CD4-positive, alpha-beta T cell treated with Interleukin-21 for 1 hour (primary cell): ENCODE measurements around the gene TP63.
"Not testable (repeated sequence)": the region's sequence is repeated elsewhere in the genome, so short reads cannot be mapped to it uniquely, and the experiment has no call there.

Experiments
- DNase-seq: peaks from one replicate; pipeline ENCODE4 v3.0.0-alpha.2; 2020

TP63 gene

DNA sequence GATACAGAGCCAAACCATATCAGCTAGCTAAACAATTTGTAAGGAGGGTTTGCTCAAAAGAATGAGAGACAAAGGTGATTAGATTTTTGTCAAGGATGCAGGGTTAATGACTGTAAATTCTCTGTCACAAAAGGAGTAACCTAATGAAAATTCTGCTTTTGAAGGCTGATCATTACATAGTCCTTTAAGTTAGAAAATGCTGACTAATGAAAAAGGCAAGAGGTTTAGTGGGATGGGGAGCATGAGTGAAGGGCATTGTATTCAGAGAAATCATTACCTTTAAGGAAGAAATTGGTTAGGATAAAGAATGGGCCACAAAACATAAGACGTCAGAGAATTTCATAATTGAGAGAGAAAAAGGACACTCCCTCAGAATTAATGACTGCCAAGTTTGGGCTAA lies 97.7 kb downstream of the TP63 start:
- no peak for DNase-seq

DNA sequence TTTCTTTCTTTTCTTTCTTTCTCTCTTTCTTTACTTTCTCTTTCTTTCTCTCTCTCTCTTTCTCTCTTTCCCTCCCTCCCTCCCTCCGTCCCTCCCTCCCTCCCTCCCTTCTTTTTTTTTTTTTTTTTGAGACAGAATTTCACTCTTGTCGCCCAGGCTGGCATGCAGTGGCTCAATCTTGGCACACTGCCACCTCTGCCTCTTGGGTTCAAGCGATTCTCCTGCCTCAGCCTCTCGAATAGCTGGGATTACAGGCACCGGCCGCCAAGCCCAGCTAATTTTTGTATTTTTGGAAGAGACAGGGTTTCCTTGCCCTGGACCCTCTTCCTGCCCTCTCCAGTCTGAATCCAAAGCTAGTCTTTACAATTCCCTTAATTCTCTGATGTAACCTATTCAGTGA lies 102.9 kb downstream of the TP63 start:
- no peak for DNase-seq

DNA sequence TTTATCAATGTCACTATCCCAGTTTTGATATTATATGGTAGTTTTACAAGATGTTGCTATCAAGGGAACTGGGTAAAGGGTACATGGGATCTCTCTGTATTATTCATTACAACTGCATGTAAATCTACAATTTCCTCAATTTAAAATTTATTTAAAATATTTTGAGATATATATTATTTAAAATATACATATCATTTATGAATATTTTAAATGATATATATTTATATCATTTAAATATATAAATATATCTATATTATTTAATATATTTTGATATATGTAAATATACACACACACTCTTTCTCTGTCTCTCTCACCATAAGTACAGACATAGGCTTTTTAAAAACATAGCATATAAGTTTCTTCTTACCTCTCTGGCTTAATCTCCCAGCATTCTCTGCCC lies 104.7 kb downstream of the TP63 start:
- DNase-seq: no peak

DNA sequence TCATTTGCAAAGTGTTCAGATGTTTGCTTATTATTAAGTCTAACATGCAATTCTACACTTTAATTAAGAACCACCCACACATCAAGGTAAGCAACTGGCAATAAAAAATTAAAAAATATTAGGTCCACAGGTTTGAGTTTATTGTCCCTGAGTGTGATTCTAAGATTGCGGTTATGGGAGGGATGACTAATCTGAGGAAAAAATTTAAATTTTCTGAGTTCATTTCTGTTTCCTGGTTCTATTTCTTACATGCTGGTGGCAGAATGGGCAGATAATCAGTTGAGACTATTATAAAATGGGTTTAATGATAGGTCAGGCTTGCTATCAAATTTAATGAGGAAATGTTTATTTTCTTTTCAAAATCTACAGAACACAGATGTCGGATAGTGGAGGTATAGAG lies 105.9 kb downstream of the TP63 start:
- DNase-seq: no peak

DNA sequence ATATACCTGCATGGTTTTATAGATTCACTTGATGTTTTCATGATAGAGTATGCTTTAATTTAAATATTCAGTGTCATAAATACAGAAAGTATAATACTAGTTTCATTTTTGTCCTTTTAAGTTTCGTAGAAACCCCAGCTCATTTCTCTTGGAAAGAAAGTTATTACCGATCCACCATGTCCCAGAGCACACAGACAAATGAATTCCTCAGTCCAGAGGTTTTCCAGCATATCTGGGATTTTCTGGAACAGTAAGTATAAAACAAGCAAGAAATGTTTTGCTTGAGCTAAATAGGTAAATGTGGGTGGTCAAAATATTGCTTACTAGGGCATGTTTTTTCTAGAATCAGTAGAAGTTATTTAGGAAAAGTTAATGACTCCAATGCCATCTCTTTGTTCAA lies 106.4 kb downstream of the TP63 start:
- DNase-seq: no peak

DNA sequence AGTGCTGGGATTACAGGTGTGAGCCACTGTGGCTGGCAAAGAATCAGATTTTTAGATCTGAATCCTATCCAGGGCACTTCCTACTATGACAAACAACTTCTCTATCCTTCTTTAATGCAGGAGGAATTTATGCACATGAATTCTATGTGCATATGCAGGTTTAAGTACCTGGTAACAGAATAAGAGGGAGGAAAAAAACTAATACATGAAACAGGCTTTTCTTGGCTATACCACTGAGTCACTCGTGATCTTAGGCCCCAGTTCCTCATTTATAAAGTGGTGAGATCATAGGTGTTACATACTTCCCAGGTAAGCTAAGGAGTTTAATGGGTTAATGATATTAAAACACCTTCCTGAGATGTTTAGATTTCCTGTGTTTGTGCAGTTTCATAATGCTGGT lies 108.2 kb downstream of the TP63 start:
- no peak for DNase-seq

DNA sequence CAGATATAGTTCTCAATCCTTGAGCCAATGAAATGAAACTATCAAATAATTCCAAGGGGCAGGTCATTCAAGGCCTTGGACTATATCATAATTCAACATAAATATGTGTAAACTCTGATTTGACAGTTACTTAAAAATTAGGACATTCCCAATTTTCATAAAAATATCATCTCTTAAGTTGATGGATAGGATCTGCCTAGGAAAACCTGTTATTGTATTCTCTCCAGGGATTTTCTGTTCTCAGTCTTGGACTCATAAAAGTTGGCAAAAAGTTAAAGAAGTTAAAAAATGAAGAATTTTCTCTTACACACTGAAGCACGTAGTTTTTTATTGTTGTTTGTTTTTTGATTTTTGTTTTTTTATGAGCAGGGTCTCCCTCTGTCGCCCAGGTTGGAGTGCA lies 109.0 kb downstream of the TP63 start:
- DNase-seq: no peak

DNA sequence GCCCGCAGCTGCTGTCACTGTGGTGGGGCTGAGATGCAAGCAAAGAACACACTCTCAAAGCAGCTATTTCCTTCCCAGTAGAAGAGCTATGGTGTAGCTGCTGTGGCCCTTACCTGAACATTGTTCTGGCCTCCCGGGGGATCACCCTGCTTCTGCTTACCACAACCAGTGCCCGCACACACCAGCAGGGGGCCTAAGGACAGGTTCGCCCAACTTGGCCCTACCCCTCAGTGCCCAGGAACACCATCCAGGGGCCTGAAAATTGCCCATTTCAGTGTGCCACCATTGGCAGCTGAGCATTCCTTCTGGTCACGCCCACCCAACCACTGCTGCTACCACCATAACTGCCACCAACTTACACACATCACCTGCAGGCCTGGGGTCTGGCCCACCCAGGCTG lies 113.0 kb downstream of the TP63 start:
- no peak for DNase-seq

DNA sequence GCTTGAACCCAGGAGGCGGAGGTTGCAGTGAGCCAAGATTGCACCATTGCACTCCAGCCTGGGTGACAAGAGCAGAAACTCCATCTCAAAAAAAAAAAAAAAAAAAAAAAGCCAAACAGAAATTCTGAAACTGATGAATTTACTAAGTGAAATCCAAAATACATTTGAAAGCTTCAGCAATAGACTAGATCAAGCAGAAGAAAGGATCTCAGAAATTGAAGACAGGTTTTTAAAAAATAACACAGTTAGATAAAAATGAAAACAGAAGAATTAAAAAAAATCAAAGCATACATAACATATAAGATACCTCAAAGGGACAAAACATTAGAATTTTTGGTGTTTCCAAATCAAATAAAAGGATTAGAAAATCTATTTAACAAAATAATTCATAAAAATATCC lies 114.4 kb downstream of the TP63 start:
- DNase-seq: no peak

DNA sequence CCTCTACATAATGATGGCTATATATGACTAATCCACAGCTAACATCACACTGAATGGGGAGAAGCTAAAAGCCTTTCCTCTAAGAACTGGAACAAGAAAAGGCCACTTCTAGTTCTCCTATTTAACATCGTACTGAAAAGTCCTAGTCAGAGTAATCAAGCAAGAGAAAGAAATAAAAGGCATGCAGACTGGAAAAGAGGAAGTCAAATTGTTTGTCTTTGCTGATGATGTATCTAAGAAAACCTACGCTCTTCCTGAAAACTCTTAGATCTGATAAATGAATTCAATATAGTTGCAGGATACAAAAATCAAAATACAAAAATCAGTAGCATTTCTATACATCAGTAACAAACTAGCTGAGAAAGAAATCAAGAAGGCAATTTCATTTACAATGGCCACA lies 116.9 kb downstream of the TP63 start:
- DNase-seq: no peak

DNA sequence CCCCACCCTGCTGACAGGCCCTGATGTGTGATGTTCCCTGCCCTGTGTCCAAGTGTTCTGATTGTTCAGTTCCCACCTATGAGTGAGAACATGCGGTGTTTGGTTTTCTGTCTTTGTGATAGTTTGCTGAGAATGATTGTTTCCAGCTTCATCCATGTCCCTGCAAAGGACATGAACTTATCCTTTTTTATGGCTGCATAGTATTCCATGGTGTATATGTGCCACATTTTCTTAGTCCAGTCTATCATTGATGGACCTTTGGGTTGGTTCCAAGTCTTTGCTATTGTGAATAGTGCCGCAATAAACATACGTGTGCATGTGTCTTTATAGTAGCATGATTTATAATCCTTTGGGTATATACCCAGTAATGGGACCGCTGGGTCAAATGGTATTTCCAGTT lies 119.8 kb downstream of the TP63 start:
- DNase-seq: not testable (repeated sequence)

DNA sequence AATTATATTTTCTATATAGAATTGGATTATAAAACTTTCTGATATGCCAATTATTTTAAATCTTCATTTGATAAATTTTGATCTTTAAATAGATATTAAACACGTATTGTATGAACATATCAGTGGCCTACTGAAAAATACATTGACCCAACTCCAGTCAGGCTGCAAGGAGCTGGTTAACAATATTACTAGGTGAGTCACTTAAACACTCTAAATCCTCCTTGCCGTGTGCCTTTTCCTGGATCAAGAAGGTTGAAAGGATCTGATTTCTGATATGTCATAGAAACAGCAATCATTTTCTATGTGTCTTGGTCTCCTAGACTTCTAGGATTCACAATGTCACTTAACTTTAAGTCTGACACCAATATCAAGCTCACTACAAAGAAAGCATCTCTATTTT lies 123.2 kb downstream of the TP63 start:
- no peak for DNase-seq

DNA sequence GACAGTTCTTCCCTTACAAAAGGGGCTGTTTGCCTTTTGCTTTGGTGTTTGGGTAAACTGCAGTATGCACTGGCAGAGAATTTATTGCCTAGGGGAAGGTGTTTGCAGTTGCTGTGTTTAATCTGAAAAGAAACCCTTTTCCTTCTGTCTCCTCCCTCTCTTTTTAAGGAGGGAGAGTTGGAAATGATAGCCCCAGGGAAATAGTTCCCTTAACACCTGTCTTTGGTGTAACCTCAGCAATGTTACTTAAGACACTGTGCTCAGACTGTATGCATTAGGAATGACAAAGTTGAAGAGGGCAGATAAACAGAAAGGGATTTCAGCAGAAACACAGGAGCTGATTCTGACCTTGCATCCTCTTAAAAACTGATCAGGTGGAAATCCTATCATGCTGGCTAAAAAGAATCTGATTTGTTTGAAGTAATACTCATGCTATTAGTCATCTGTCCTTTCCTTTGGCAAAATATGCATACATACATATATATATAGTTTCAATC lies 125.4 kb downstream of the TP63 start:
- DNase-seq: no peak

DNA sequence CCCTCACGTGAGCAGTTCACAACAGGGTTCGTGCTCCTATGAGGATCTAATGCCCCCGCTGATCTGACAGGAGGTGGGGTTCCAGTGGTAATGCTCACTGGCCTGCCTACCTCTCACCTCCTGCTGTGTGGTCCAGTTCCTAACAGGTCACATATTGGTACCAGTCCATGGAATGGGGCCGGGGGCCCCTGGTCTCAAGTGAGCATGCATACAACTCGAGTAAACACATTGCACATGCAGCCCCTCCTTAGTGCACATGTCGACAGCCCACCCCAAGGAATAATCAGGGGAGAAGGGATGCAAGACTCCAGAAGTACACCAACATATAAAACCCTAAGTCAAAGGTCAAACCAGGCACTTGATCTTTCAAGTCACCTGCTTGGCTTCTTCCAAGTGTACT lies 127.0 kb downstream of the TP63 start:
- DNase-seq: no peak

DNA sequence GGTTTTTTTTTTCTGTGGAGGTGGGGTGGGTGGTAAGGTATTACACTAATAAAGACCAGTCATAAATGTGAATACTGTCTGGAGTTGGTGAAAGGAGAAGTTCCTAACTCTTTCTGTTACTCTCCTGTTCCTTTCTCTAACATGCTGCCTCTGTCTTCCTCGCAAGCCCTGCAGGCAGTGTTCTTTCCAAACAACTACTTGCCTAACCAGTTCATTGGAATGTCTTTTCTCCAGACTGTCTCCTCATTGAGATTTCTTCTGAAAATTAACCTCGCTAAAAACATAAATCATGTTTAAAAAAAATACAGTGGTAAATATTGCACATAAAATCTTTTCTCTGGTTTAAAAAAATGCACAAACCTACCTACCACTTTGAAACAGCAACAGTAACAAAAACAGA lies 135.2 kb downstream of the TP63 start:
- DNase-seq: no peak

DNA sequence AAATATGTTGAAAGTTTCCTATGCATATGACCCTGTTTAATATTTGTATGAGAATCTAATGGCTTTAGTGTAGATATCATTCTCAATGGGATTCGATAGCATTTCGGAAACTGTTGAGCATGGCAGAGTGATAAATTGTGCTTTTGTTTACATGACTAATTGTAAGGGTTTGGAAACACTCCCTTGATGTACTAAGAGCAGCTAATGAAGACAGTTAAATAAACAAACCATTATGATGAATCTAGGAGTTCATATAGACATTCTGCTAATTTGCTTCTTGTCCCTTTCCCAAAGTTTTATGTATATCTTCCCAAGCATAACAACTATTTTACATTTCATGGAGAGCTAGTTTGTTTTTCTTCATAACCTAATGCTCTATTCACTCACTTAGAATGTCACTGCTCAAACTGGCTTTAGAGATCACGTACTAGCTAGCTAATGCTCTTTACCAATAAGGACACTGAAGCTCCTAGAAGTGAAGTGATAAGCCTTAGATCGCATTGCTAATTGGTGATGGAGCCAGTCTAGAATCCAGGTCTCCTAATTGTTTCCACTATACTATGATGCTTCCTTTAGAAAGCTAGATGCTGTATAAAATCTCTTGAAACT lies 140.8 kb downstream of the TP63 start:
- no peak for DNase-seq

DNA sequence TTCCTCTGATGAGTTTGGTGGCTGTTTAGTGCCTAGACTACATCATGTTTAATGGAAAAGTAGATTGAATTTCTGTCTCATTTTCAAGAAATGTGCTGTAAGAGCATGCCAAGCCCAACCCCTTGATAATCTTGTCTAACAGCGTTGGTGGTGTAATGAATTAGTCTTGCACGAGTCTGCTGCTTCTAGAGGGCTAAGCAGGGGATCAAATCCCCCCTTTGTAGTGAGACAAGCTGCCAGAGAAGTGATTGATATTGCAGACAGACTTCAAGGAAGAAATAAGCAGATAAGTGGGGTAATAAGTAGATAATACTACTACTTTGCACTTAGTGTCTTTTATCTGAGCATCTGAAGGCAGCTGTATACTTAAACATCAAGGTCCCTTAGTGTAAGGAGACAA lies 141.4 kb downstream of the TP63 start:
- no peak for DNase-seq

DNA sequence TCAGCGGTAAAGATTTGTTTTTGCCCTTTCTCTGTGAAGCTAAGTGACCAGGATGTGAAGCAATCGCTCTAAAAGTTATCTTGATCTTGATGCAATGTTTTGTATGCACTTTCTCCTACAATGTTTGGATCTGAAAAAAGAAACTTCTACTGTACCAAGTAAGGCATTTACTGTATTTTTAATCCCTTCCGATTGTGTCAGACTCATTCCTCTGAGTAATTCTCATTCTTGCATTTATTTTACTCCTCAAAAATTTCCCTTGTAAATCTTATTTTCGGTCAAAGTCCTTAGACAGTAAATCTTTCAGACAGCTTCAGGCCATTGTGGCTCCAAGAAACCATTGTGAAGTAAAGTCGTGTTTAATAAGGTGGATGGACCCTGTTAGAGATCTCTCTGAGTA lies 141.9 kb downstream of the TP63 start:
- no peak for DNase-seq

DNA sequence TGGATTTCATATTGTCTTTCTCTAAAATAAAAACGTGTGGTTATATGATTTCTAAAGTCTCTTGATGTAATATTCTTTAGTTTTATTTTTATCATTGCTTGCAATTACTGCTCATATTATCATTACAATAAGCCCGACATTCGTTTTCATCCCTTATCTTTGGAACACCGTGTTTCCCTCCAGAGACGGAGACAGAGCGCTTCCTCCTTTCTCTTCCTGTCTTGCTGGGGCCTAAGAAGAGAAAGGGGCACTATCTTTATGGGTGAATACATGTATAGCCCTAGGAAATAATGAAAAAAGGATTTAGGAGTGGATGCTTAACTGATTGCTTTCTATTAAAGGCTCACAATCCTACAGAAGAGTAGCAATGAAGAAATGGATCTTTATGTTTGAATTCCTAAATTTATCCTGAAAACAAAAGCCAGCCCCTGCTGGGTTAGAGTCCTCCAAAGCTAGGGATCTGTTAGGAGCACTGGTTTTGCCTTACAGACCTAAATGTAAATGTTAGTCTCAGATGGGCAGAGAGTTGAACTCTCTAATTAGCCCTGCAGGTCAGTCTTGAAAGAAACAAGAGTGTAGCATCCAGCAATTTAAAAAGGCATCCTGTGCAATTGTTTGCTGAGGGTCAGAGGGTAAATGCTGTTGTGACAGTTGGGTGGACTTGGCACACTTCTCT lies 145.1 kb downstream of the TP63 start:
- DNase-seq: no peak

DNA sequence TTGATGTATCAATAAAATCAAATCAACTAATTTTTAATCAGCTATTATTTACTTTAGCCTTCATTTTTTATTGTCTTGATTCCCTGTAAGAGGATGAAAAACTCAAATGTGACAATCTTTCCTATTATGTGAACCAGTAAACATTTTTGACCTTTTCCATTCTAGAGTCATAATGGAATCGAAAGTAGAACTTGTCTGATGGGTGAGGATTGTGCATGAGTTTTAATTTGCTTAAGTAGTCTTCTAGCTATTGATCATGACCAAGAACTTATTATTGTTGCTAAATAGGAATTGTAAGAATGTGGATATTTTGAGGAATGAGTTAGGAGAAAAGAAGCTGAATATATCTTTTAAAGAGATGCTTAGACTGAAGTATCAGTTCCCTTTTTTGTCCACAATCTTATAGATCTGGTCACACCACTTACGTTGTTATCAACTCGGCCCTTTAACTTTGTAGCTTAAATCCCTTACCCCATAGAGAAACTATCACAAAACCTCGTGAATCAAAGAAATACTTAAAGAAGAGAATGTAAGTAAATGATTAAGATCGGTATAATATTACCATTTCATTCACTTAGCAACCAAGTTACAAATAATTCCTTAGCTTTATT lies 147.3 kb downstream of the TP63 start:
- DNase-seq: no peak

DNA sequence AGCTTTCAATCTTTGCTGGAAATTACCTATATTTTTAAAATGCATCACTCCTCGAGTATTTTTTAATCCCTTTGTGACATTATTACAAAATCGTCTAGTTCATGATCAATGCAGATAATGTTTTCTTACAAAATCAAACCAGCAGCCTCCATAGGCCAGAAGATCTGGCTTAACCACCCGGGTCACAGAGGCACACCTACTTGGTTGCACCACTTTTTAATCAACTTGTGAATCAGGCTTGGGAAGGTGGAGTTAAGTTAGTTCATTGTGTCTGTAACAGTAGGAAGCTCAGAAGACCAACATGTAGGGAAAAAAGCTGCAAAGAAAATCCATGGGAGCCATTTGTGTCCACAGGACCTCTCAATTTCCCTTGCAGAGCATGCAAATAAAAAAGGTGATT lies 148.0 kb downstream of the TP63 start:
- no peak for DNase-seq

DNA sequence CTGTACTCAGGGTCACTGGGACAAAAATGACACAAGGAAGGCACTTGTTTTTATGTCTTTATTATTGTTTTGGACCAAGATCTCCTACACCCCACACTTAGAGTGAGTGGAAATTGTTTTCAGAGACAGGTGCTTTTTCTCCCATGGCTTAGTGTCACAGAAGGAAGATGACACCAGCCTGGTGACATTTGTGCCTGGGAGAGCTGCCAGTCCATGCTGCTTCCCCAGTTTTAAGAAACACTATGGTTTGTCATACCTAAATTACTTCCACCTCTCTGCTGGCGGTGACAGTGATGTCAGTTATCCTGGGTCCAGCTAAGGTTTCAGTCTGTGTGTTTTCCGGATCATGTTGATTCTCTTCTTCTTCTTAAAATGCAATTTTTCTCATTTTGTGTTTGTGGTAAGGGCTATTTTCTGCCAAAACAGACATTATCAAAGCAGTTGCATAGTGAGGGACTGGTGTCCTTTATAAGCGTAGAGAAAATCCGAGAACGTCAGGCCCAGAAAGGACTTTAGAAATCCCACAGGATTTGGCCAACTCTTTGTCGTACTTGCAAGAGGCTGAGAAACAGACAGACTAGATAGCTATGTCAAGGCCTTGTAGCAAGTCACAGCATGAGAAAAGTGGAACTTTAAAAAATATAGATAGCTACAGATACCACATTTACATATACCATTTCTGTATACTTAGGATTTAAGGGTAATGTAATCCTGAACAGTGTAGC lies 149.5 kb downstream of the TP63 start:
- no peak for DNase-seq

DNA sequence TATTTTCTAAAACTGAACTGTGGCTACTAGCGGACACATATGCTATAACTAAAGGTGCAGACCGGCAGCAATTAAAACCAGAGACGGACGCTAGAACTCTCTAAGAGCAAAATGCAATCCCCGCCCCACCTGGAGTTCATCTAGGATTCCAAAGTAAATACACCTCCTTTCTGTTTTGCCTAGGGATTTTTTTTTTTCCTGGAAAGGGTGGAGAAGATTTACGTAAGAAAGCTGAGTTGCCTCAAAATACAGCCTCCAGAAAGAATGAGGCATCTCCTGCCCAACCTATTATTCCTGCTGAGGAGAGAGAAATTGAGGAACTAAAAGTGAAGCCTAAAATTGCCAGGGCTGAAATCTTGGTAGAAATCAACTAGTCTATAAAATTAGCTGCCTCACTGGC lies 150.2 kb downstream of the TP63 start:
- no peak for DNase-seq

DNA sequence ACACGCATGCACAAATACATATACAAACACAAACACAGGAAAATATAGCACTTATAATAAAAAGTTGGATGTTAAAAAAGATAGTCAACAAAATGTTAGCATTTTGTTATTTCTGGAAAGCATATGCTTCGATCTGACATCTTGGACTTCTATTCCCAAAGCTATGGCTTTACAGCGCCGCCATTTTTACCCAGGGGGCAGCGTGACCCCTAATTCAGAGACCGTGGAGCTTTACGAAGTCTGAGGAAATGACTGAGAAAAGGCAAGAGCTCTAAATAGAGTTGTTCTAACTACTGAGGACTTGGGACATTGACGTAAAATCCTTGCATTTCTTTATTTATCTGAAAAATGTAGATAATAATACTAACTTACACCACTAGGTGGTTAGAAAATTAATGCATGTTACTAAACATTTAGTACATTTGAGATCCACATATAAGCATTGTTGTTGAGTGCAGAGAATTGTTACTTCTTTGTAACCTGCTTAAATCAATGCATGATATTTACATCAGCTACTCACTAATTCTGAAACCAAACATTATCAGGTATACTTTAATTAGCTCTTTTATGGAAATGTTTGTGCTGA lies 155.4 kb downstream of the TP63 start:
- no peak for DNase-seq
